HepG2 (cell line): ENCODE data around the gene IL32. TPM values are rescaled to one million over a fixed set of nuclear protein-coding genes. Genes with fewer than 3 reads are reported as not detected.

Experiments
- GZF1 ChIP-seq: sonication (generic); formaldehyde crosslinking; IDR thresholded peaks from 2 replicates; pipeline ENCODE4 v1.5.1; 2020; ENCODE audit warnings: mild to moderate bottlenecking, missing genetic modification reagents
- MATR3 ChIP-seq: sonication (generic); formaldehyde crosslinking; IDR thresholded peaks from 2 replicates; pipeline ENCODE4 v1.4.0; 2020; ENCODE audit warnings: missing genetic modification reagents
- NFIB ChIP-seq: sonication (generic); formaldehyde crosslinking; IDR thresholded peaks from 2 replicates; pipeline ENCODE4 v1.9.0; 2021; ENCODE audit warnings: missing genetic modification reagents, mild to moderate bottlenecking, borderline replicate concordance
- PATZ1 ChIP-seq: sonication (generic); formaldehyde crosslinking; IDR thresholded peaks from 2 replicates; pipeline ENCODE4 v1.4.0; 2020; ENCODE audit warnings: missing genetic modification reagents
- SALL2 ChIP-seq: sonication (generic); formaldehyde crosslinking; IDR thresholded peaks from 2 replicates; pipeline ENCODE4 v1.8.1; 2023; ENCODE audit warnings: mild to moderate bottlenecking, missing genetic modification reagents, inconsistent platforms
- U2AF1 ChIP-seq: fragments of 200-400 bp; formaldehyde crosslinking; optimal IDR thresholded peaks from 2 replicates; pipeline ENCODE3; 2017; ENCODE audit warnings: mild to moderate bottlenecking, low read depth, low read length
- ZC3H13 ChIP-seq: sonication (generic); formaldehyde crosslinking; IDR thresholded peaks from 2 replicates; pipeline ENCODE4 v1.8.1; 2023; ENCODE audit warnings: mild to moderate bottlenecking, missing genetic modification reagents, moderate library complexity
- ZFP36L1 ChIP-seq: sonication (generic); formaldehyde crosslinking; IDR thresholded peaks from 2 replicates; pipeline ENCODE4 v1.8.0; 2022; ENCODE audit warnings: mild to moderate bottlenecking, missing genetic modification reagents, moderate library complexity
- ZNF292 ChIP-seq: sonication (generic); formaldehyde crosslinking; IDR thresholded peaks from 2 replicates; pipeline ENCODE4 v1.8.1; 2022; ENCODE audit warnings: mild to moderate bottlenecking, low read depth, missing genetic modification reagents, borderline replicate concordance
- ZNF296 ChIP-seq: sonication (generic); formaldehyde crosslinking; conservative IDR thresholded peaks from 2 replicates; pipeline ENCODE4 v1.5.0; 2020; ENCODE audit warnings: mild to moderate bottlenecking, missing genetic modification reagents
- ZNF317 ChIP-seq: sonication (generic); formaldehyde crosslinking; IDR thresholded peaks from 2 replicates; pipeline ENCODE4 v1.5.0; 2020; ENCODE audit warnings: mild to moderate bottlenecking, missing genetic modification reagents
- ZNF446 ChIP-seq: sonication (generic); formaldehyde crosslinking; IDR thresholded peaks from 2 replicates; pipeline ENCODE4 v1.5.0; 2020; ENCODE audit warnings: mild to moderate bottlenecking, missing genetic modification reagents
- ZNF687 ChIP-seq: sonication (generic); formaldehyde crosslinking; IDR thresholded peaks from 2 replicates; pipeline ENCODE4 v1.5.1; 2020; ENCODE audit warnings: mild to moderate bottlenecking, missing genetic modification reagents, moderate library complexity
- ZNF792 ChIP-seq: IDR thresholded peaks from 2 replicates; pipeline ENCODE4 v1.6.1; 2016
- ZNF883 ChIP-seq: sonication (generic); formaldehyde crosslinking; IDR thresholded peaks from 2 replicates; pipeline ENCODE4 v1.5.1; 2020; ENCODE audit warnings: mild to moderate bottlenecking, missing genetic modification reagents; ENCODE audit errors: not compliant biosample characterization
- polyA plus RNA-seq, 8 experiments: library from polyadenylated mRNA; depleted of rRNA in 3 of 8; stranded (reverse) in 7 of 8; unstranded in 1 of 8; fragments of >200 nt; fragmentation: Illumina TruSeq in 4 of 8; extraction: Trizol in 4 of 8; gene quantifications; 2 replicates each; pipeline versions ENCODE4 v1.2.1 to v1.2.3, GENCODE V29; 2011 to 2016; ENCODE audit warnings: low read depth in 4 of 8, missing spikeins in 1 of 8, mixed read lengths in 1 of 8; ENCODE audit not compliant: insufficient read depth in 1 of 8
- total RNA-seq, 5 experiments: library from RNA; depleted of rRNA; stranded (reverse); fragments of >200 nt; fragmentation: Illumina TruSeq; extraction: Trizol; gene quantifications; 2 replicates each; pipeline ENCODE4 v1.2.3, GENCODE V29; 2016; ENCODE audit warnings: low read depth in 1 of 5
- TF ChIP-seq, protein P1 (sequence below): sonication (generic); formaldehyde crosslinking; IDR thresholded peaks from 2 replicates; pipeline ENCODE4 v1.8.0; 2022; ENCODE audit warnings: mild to moderate bottlenecking, missing genetic modification reagents, moderate library complexity
- TF ChIP-seq, protein P2 (sequence below): sonication (generic); formaldehyde crosslinking; IDR thresholded peaks from 2 replicates; pipeline ENCODE4 v1.4.0; 2020; ENCODE audit warnings: mild to moderate bottlenecking, missing genetic modification reagents
- TF ChIP-seq, protein P3 (sequence below): sonication (generic); formaldehyde crosslinking; IDR thresholded peaks from 2 replicates; pipeline ENCODE4 v1.8.1; 2023; ENCODE audit warnings: missing genetic modification reagents, inconsistent platforms, borderline replicate concordance

Gene IL32
- total and polyA plus RNA-seq, 2 of the 13 experiments (the other 11 are each of a cell fraction or from before 2014, with no cell fraction given): 115 to 165 TPM

GRCh38 chr16:3045758-3046640 lies 19.4 kb upstream of the IL32 start, which contains the start of gene MMP25 (continued):
- 0 out of 2 replicates have a peak, but pooled peaks have one; percentile 42 for TF ChIP-seq ZNF446 (CRISPR knock-in tag)
- no peak for TF ChIP-seq NFIB (CRISPR knock-in tag)
- TF ChIP-seq ZNF296 (CRISPR knock-in tag): no peak
- TF ChIP-seq GZF1 (CRISPR knock-in tag): 0 out of 2 replicates have a peak, but pooled peaks have one; percentile 39
- TF ChIP-seq MATR3: no peak
- TF ChIP-seq ZNF687 (CRISPR knock-in tag): peak; percentile 43; the same call in 1 of the 2 replicates
- TF ChIP-seq ZFP36L1: no peak
- TF ChIP-seq, protein P1, sequence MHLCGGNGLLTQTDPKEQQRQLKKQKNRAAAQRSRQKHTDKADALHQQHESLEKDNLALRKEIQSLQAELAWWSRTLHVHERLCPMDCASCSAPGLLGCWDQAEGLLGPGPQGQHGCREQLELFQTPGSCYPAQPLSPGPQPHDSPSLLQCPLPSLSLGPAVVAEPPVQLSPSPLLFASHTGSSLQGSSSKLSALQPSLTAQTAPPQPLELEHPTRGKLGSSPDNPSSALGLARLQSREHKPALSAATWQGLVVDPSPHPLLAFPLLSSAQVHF (CRISPR knock-in tag): no peak
- TF ChIP-seq ZC3H13: no peak
- TF ChIP-seq, protein P2, sequence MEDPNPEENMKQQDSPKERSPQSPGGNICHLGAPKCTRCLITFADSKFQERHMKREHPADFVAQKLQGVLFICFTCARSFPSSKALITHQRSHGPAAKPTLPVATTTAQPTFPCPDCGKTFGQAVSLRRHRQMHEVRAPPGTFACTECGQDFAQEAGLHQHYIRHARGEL (CRISPR knock-in tag): no peak
- TF ChIP-seq PATZ1 (CRISPR knock-in tag): peak; percentile 2; the same call in 1 of the 2 replicates
- TF ChIP-seq ZNF292 (CRISPR knock-in tag): 0 out of 2 replicates have a peak, but pooled peaks have one; percentile 33
- TF ChIP-seq ZNF792: no peak
- no peak for TF ChIP-seq ZNF317 (CRISPR knock-in tag)
- no peak for TF ChIP-seq U2AF1
- TF ChIP-seq ZNF883 (CRISPR knock-in tag): no peak
- TF ChIP-seq, protein P3, sequence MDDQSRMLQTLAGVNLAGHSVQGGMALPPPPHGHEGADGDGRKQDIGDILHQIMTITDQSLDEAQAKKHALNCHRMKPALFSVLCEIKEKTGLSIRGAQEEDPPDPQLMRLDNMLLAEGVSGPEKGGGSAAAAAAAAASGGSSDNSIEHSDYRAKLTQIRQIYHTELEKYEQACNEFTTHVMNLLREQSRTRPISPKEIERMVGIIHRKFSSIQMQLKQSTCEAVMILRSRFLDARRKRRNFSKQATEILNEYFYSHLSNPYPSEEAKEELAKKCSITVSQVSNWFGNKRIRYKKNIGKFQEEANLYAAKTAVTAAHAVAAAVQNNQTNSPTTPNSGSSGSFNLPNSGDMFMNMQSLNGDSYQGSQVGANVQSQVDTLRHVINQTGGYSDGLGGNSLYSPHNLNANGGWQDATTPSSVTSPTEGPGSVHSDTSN (CRISPR knock-in tag): no peak
- TF ChIP-seq SALL2 (CRISPR knock-in tag): no peak
